GM12865 (cell line): ENCODE results near the gene CACNA1C.

ENCODE experiments used
- DNase-seq: peaks from one replicate; pipeline ENCODE4 v3.0.0; 2010; ENCODE audit warnings: low read depth
- H3K4me3 ChIP-seq: 2 replicates; pipeline ENCODE4 v1.5.1; 2011; ENCODE audit warnings: mild to moderate bottlenecking, low read depth, low read length, control low read depth
- TF ChIP-seq, protein P1 (sequence below): IDR thresholded peaks from 2 replicates; pipeline ENCODE4 v1.5.1; 2011; ENCODE audit warnings: low read length, control low read depth, low read depth, inconsistent platforms; ENCODE audit not compliant: insufficient read depth; ENCODE audit errors: missing control alignments

Gene CACNA1C

GRCh38 chr12:2168808-2169207 is 116.0 kb downstream of the CACNA1C start:
- TF ChIP-seq, protein P1, sequence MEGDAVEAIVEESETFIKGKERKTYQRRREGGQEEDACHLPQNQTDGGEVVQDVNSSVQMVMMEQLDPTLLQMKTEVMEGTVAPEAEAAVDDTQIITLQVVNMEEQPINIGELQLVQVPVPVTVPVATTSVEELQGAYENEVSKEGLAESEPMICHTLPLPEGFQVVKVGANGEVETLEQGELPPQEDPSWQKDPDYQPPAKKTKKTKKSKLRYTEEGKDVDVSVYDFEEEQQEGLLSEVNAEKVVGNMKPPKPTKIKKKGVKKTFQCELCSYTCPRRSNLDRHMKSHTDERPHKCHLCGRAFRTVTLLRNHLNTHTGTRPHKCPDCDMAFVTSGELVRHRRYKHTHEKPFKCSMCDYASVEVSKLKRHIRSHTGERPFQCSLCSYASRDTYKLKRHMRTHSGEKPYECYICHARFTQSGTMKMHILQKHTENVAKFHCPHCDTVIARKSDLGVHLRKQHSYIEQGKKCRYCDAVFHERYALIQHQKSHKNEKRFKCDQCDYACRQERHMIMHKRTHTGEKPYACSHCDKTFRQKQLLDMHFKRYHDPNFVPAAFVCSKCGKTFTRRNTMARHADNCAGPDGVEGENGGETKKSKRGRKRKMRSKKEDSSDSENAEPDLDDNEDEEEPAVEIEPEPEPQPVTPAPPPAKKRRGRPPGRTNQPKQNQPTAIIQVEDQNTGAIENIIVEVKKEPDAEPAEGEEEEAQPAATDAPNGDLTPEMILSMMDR, result no peak
- no peak for DNase-seq
- H3K4me3 ChIP-seq, result no peak overlapping the region

DNA sequence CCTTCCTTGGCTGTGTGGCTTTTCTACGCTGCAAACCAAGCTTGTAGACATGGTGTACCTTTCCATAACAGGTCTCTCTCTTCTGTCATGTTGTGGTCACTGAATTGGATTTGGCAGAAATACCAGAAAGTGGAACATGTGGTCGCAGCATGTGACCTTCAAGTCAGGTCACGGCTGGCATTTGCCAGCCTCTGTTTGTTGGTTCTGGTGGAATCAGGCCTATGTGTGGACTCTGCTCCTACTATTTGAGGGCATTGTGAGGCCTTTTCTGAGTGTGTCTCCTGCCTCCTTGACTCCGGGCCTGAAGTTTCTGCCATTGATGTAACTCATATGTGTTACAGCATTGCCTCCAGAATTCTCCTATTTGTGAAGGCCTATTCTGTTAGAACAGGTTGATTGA is 116.7 kb downstream of the CACNA1C start:
- DNase-seq, result no peak
- H3K4me3 ChIP-seq, result no peak overlapping the region
- TF ChIP-seq, protein P1, result no peak

DNA sequence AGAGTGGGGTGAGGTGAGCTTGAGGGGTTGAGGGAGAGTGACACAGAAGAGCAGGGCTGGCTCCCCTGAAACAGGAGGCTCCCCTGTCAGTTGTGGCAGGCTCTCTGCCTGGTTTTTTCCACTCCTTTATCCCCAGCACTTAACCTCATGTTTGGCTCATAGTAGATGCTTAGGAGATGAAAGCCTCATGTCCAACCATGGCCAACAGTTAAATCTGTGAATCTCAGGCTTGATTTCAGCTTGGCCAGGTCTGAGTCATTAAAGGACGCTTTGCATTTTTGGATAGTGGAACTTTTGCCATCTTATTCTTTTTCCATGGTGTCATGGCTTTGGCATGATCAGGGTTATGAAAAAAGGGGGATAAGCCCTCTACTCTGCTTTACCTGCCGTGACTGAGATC is 117.2 kb downstream of the CACNA1C start:
- no peak for DNase-seq
- TF ChIP-seq, protein P1, result no peak
- no peak overlapping the region for H3K4me3 ChIP-seq

GRCh38 chr12:2170376-2170775 is 117.6 kb downstream of the CACNA1C start:
- no peak for DNase-seq
- TF ChIP-seq, protein P1, result no peak

DNA sequence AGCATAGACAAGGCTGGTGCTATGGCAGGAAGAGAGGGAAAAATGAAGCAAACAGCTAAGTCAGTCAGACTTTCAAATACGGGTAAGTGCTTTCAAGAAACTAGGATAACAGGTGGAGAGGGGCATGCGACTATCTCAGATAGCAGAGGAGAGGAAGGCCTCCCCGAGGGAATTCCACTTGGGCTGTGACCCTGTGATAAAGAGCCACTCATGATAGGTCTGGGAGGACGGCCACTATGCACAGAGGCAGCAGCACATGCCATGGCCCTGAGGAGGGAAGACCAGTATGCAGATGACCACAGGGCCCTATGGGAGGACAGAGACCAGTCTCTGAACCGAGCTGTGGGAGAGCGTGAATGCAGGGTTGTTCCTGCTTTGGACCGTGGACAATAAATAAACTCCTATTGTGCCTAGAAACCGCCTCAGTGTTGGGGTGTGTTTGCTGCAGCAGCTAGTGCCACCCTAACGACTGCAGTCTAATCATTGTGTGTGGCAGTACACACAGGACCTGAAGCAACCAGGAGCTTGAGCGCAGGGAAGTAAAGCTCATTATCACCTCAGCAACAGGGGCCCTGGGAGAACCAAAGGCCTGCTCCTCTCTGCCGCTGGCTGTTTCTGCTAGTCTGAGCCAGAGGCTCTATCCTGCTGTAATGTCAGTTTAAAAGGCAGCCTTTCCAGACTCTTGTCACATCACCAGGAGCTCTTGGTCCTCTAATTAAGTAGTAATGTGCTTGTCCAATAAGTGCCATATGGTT is 119.1 kb downstream of the CACNA1C start:
- no peak for DNase-seq
- no peak overlapping the region for H3K4me3 ChIP-seq
- TF ChIP-seq, protein P1, result no peak

More at GRCh38 chr12:2170376-2170775, 117.6 kb downstream of the CACNA1C start:
- no peak overlapping the region for H3K4me3 ChIP-seq

- no peak for DNase-seq
- H3K4me3 ChIP-seq, result no peak overlapping the region
- TF ChIP-seq, protein P1, result no peak
Observed at GRCh38 chr12:2172491-2173214, 119.9 kb downstream of the CACNA1C start.
